ENCODE measurements around the gene RANBP10. TPM values are rescaled to one million over a fixed set of nuclear protein-coding genes. Genes with fewer than 3 reads are reported as not detected.

The RANBP10 gene
- total and polyA plus RNA-seq, 2 of the 8 experiments (the other 6 are each of a cell fraction or from before 2014, with no cell fraction given), result 14.2 to 16.8 TPM

DNA sequence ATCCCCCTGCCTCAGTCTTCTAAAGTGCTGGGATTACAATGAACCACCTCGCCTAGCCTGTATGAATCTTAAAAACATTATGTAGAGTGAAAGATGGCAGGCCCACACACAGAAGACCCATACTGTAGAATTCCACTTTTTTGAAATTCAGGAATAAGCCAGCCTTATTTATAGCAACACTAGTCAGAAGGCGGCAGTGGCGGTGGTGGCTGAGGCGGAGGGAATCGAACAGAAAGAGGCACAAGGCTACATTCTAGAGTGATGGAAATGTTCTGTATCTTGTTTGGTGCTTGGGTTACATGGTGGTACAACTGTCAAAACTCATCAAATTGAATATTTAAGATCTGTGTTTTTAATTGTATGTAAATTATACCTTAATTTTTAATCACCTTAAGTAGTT, 98.6 kb downstream of the RANBP10 start (continued):
- TF ChIP-seq RAD21 (IDR thresholded peaks at IDR 0.05 in 1 of 2, conservative IDR thresholded peaks at IDR 0.05 in 1 of 2; ENCODE audit: low read depth in 2 of 2, low read length in 2 of 2), result no peak
- TF ChIP-seq SIN3A (conservative IDR thresholded peaks at IDR 0.05 in 1 of 2, IDR thresholded peaks at IDR 0.05 in 1 of 2; ENCODE audit: low read depth in 1 of 2, low read length in 2 of 2), result no peak
